GM15510 (cell line): ENCODE results near the gene REP15.

Experiments
- POLR2A ChIP-seq: IDR thresholded peaks from 3 replicates; pipeline ENCODE4 v1.6.1; 2011; ENCODE audit warnings: borderline replicate concordance; ENCODE audit not compliant: insufficient read length; ENCODE audit errors: extremely low read depth

REP15 gene

DNA sequence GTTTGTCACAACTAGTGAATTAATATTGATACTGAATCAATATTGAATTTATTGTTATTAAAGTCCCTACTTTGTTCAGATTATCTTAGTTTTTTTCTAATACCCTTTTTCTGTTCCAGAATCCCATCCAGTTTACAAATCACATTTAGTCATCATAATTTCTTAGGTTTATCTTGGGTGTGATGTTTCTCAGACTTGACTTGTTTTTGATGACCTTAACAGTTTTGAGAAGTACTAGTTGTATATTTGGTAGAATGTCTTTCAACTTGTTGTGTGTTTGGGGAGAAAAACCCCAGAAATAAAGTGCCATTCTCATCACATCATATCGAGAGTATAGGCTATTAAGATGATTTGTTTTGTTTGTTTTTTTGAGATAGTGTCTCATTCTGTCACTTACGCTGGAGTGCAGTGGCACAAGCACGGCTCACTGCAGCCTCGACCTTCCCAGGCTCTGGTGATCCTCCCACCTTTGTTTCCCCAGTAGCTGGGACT lies 33.9 kb downstream of the REP15 start:
- TF ChIP-seq POLR2A = no peak

DNA sequence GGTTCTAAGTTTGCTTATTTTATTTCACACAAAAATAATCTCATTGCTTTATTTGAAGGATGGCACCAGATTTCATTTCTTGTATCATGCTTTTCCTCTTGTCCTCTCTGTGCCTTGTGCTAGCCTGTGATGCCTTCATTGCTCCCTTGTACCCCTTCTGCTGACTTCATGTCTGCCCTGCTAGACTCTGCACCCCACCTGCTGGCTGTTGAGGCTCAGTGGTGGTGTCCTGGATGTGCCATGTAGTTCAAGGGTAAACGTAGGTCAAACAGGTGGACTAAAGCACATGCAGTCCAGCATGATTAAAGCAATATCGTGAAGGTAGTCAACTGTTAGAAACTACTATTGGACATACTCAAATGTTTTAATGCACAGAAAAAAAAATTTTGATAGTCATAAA lies 36.0 kb downstream of the REP15 start:
- no peak for TF ChIP-seq POLR2A

DNA sequence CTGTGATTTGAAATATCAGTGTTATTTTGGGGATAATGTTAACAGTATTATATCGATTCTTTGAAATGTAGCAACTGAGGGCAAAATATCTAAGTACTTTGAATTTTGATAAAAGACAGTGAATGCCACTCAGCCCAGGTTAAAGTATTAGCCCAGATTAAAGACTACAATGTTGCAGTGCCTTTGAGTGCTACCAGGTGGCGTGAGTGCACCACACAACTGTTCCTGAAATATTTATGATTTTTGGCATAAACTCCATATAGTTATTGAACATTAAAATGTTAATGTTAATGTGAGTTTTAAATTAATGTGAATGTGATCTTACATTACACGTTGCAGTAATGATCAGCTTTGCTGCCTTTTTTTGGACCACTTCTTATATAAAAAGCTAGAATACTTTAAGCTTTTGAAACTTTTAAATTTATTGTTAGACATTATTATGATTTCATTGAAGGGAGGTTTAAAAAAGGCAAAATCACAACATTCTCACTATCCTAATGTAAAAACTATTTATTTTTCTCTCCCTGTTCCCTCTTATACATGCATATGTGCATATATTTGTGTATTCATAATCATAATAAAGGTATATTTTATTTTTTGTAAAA lies 36.9 kb downstream of the REP15 start:
- no peak for TF ChIP-seq POLR2A

DNA sequence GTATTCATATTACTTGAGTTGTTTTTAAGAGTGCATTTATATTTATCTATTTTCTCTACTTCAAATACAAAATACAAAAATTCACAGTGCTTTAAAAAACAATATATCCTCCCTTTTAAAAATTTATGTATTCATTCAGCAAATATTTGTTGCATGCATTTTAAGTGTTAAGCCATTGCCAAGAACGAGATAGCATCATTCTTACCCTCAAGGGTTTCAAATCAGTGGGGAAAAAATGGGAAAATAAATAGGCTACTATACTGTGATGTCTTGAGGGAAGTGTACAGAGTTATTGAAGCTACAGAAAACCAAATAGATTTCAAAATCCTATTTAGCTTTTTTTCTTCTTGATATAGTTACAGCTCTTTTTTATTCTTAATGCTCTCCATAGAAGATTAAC lies 37.5 kb downstream of the REP15 start:
- TF ChIP-seq POLR2A = no peak

DNA sequence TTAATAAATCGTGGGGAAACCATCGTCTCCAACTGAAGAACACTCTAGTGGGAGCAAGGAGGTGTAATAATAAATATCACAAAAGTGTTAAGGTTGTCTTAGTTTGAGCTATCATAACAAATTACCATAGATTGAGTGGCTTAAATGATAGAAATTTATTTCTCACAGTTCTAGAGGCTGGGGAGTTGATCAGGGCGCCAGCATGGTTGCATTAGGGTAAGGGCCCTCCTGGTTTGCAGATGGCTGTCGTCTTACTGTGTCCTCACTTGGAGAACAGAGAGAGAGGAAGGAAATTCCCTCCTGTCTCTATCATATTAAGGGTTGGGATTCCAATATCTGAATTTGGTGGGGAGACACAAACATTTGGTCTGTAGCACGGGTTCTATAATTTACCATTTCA lies 47.4 kb downstream of the REP15 start:
- no peak for TF ChIP-seq POLR2A
